ENCODE results near the gene HDAC4.

The HDAC4 gene

GRCh38 chr2:239365782-239366435 is 34.9 kb downstream of the HDAC4 start:
- no peak for DNase-seq

DNA sequence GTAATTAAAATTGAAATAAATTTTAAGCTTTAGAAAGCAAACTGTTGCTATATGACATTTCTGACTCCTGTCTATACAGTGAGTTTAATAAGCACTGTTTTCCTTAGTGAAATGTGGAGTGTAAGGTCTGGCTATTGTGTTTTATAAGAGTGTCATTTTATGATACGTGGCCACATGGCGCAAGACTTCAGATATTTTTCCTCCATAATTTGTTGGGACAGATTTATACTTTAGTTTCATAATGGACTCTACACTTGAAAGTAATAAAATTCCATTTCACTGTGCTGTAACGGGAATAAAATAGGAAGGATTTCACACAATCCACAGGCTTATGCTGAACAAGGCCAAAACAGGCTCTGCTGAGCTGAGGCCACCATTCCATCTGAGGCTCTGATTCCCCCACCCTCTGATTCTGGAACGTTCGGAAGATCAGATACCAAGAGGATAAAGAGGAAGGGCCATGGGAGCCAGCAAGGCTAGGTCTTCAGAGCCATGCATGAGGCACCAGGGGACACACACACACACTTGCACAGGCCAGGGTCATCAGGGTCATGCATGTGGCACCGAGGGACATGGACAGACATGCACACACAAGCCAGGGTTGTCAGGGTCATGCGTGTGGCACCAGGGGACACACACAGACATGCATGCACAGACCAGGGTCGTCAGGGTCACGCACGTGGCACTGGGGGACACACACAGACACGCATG is 35.6 kb downstream of the HDAC4 start:
- no peak for DNase-seq

DNA sequence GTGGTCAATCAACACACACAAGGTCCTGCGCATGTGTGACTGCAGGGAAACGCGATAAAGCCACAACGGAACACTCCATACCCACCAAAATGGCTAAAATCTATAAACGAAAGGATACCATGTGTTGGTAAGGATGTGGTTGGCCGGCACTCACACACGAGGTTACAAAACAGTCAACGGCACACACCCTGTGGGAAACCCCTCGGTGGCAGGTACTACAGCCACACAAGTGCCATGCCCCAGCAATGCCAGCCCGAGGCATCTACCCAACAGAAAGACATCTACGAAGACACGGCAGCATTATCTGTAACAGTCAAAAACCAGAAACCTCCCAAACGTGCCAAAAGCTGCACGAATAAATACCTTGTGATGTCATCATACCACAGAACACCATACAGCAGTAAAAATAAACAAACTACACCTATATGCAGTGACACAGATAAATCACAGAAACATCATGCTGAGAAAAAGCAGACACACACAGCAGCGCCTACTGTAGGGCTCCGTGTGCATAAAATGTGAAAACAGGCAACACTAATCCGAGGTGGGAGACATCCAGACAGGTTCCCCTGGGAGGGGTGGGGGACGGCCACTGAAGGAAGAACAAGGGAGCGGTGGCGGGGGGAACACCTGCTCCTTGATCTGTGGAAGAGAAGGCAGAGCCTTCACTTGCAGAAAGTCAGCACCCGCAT is 36.7 kb downstream of the HDAC4 start:
- DNase-seq, result no peak

GRCh38 chr2:239362507-239362906 is 38.3 kb downstream of the HDAC4 start:
- no peak for DNase-seq

DNA sequence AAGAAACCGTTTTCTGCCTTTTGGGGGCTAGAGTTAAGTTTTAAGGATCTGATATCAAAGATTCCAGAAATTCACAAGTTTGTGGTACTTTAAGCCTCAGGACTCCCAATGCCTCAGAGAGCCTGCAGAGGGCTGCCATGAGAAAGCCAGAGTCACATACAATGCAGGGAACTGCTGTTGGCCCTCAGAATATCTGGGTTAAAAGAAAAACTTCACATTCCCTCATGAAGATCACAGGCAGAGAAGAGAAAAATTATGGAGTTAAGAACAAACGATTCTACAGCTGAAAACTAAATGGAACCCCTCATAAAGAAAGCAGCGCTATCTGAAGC is 39.5 kb downstream of the HDAC4 start:
- DNase-seq, result no peak

DNA sequence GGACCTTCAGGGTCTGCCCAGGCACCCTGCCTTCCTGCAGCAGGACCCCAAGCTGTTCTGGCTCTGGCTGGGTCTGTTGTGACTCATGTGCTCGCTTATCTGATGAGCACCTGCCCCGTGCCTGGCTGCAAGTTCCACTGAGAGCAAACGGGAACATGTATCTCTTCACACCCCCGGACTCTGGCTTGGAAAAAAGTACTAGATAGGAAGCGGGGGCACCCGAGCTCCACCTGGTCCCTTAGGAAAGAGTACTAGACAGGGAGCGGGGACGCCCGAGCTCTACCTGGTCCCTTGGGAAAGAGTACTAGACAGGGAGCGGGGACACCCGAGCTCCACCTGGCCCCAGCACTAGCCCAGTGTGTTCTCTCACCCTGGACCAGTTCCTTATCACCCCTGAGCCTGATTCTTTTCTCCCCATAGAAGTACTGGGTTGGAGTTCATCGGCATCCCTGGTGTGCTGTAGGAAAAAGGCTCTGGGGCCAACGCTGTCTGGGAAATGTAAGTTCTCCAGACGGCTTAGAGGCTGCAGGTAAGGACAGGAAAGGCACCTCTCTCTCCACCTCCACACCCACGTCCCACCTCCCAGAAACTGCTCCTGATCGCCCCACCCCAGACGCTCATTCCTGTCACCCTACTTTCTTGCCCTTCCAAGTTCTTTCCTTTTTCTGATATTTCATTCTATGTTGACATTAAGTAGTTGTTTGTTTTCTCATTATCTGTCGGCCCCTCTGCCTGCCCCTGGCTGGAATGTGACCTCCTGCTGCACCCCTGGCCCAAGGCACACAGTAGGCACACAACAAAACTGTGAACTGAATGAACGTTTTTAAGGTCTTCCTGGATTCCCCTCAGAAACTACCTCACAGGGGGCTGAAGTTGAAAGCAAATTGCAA is 40.2 kb downstream of the HDAC4 start:
- DNase-seq, result no peak

GRCh38 chr2:239360008-239360407 is 40.8 kb downstream of the HDAC4 start:
- no peak for DNase-seq

DNA sequence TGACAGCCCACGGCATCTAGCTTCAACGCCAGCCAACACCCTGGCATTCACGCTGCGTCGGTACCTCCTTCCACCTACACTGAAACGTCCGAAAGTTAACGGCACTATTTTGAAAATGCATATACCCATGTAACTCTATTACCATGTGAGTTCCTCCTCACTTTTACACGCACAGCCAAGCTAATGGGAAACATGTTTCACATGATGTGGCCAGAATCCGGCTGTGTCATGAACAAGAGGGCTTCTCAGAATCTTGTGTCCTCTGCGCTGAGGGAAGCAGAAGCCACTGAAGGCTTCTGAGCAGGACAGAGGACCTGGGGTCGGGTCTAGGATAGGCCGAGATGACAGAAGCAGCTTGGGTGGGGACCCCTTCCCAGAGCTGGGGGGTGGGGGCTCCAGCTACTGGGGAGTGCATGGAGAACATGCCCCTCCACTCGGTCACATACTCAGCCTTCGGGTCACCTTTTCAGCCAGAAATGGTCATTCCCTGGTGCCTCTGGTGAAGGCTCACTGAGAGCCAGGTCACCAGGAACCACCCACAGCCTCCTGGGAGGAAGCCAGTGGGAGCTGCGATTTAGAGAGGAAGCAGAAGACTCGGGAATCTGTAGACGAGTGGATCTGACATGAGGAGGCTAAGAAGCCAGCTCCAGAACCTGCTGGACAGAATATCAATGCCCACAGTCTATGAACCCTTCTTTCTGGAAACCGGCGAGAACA is 41.5 kb downstream of the HDAC4 start:
- DNase-seq, result no peak

DNA sequence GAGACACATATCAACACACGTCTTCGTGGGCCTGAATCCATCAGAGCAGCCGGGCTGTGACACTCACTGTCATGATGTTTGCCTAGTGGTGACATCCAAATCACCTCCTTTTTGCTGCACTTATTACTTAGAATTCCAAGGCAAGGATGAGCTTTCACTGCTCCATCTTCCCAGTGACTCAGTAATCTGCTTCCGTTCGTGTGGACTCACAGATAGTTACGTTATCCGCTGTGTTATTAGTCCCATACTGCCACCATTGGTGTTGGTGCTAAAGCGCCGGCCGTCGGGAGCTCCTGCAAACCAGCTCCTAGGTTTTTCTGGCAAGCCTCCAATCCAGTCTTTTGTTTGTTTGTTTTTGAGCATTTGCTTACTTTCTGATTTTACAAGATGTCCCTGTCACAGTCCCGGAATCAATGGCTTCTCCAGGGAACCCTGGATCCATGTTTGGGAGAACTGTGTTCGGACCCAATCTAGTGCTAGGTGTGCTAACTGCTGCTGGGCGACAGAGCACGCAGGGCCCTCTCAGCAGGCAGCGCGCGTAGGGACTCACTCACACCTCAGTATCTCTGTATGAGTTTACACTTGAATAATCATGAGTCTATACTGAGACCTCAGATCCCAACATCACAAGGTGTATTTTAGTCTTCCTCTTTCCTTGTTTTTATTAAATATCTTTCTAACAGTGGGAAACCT is 42.6 kb downstream of the HDAC4 start:
- no peak for DNase-seq

DNA sequence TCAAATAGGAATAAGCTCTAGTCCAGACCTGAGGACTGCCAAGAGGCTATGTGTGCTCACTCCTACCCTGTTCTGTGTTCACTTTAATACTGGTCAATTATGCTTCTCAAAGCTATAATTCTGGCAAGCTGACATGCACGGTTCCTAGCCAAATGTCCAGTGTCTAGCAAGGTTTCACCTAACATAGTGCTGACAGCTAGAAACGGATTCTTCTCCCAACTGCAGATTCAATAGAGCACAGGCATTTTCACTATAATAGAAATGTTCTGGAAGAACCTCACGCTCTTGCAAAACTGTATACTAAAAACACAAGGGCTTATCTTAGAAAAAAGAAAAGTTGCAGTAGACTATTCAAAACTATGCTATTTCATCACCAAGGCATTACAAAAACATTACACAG is 45.1 kb downstream of the HDAC4 start:
- no peak for DNase-seq

- no peak for DNase-seq
Observed at GRCh38 chr2:239355139-239355538, 45.7 kb downstream of the HDAC4 start.

DNA sequence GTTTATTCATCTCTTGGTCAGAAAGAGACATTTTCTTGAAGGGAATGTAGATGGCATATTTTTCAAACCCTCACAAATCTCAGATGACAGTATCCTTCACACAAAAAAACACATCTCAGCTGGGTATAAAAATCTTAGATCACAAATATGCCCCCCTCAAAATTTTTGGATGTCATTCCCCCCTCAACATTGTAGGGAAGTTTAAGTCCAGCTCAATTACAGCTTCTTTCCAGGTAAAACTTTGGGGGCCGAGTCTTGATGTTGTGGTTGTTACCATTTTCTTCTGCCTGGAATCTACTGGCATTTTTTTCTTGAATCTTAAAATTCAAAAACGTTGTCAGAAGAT is 46.1 kb downstream of the HDAC4 start:
- no peak for DNase-seq

DNA sequence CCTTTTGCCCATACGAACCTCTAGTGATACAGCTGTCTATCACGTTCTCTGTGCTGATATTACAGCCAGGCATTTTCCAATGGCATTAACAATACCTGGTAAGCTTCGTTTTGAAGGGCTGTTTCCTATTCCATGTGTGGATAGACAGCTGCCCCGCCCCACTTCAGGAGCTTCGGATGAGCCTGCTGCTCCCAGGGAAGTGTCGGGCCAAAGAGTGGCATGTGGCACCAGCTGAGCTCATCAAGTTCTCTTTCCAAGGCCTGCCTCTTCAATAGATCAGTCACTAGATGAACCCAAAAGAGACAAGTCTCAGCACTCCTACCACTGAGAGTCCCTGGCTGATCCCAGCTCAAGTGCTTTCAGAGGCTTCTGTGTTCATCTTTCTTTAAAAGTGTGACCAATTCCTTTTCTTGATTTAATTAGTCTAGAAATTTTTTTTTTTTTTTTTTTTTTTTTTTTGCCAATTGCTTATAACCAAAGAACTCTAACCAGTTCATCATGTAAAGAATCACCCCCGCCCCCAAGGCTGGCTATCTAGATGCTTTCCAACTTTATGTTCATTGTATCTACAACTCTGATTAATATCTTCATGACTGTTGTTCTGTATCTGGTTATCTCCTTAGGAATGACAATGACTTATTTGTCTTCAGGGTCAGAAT is 46.6 kb downstream of the HDAC4 start:
- DNase-seq, result no peak

- DNase-seq, result no peak
Observed at GRCh38 chr2:239353692-239354091, 47.1 kb downstream of the HDAC4 start.

- no peak for DNase-seq
Observed at GRCh38 chr2:239351687-239352086, 49.1 kb downstream of the HDAC4 start.

- no peak for DNase-seq
Observed at GRCh38 chr2:239349453-239350135, 51.2 kb downstream of the HDAC4 start.

GRCh38 chr2:239348563-239349452 is 52.0 kb downstream of the HDAC4 start:
- DNase-seq, result no peak

GRCh38 chr2:239346676-239347075 is 54.1 kb downstream of the HDAC4 start:
- DNase-seq, result no peak

DNA sequence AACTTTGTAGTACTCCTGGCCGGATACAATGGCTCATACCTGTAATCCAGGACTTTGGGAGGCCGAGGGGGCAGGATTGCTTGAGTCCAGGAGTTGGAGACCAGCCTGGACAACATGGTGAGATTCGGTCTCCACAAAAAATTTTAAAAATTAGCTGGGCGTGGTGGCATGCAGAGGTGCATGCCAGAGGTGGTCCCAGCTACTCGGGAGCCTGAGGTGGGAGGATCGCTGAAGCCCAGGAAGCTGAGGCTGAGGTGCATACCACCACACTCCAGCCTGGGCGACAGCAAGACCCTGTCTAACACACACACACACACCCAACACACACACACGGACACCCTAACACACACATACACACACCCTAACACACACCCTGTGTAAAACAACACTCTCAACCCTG is 55.6 kb downstream of the HDAC4 start:
- DNase-seq, result no peak

DNA sequence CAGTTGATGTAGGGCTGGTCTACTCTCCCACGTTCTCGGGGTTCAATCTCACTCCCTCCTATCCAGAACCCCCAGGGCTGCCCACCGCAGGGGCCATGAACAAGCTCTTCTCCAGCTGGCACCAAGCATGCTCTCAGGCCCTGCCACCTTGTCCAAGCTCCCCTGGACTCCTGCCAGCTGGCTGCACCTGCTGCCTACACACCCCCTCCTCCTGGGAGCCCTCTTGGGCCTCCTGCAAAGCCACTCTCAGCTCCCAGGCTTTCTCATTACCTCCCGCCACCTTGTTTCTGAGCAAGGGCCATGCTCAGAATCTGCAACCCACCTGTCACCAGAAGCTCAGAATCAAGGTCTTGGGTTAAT is 56.0 kb downstream of the HDAC4 start:
- DNase-seq, result no peak
